Activated T-helper 17 cell treated with anti-CD3 and anti-CD28 coated beads, Interleukin-2, amount 50 U/mL, for 72 hours (primary cell): ENCODE results near the gene VPS16. TPM values are rescaled to one million over a fixed set of nuclear protein-coding genes. Genes with fewer than 3 reads are reported as not detected.

Experiments used
- ATAC-seq: fragments of 150-1000 bp; cut with Tn5 transposase; replicated peaks from 2 replicates; pipeline ENCODE4 v1.10.0; 2021; ENCODE audit warnings: mild to moderate bottlenecking, moderate library complexity
- H3K27ac Mint-ChIP-seq: one replicate; pipeline ENCODE4 v1.8.0; 2022; ENCODE audit warnings: mixed read lengths
- H3K27me3 Mint-ChIP-seq: one replicate; pipeline ENCODE4 v1.8.0; 2022; ENCODE audit warnings: mixed read lengths
- H3K36me3 Mint-ChIP-seq: one replicate; pipeline ENCODE4 v1.8.0; 2022; ENCODE audit warnings: low read depth, mild to moderate bottlenecking, mixed read lengths
- H3K4me1 Mint-ChIP-seq: one replicate; pipeline ENCODE4 v1.8.0; 2022; ENCODE audit warnings: mixed read lengths
- H3K4me3 Mint-ChIP-seq: one replicate; pipeline ENCODE4 v1.8.0; 2022; ENCODE audit warnings: mild to moderate bottlenecking, mixed read lengths
- H3K9me3 Mint-ChIP-seq: one replicate; pipeline ENCODE4 v1.8.0; 2022; ENCODE audit warnings: mixed read lengths
- total RNA-seq, 2 donors: library from RNA; stranded (reverse); gene quantifications; one replicate each; pipeline ENCODE4 v1.2.3, GENCODE V29; 2022

Gene VPS16
- 10 to 100 TPM; 37.2 to 45.4 TPM for total RNA-seq

- H3K27me3 Mint-ChIP-seq, result no peaks in the 10 kb centered on the region
- peaks cover 4% of the 10 kb centered on the region for H3K9me3 Mint-ChIP-seq
- H3K4me1 Mint-ChIP-seq, result peaks cover 29% of the 10 kb centered on the region
- peak within 1 kb of the TSS; percentile 92 for H3K4me3 Mint-ChIP-seq
- H3K36me3 Mint-ChIP-seq, result peaks cover 7% of the 10 kb centered on the region
- H3K27ac Mint-ChIP-seq, result peak within 1 kb of the TSS; percentile 94
- ATAC-seq, result peak; percentile 98
Measured at GRCh38 chr20:2840138-2840966, at the start of gene VPS16, which contains the start of gene PCED1A. Gene VPS16, plus strand, starts transcription at chr20:2840745. Its CDS starts 30 bp downstream, at chr20:2840775. Gene PCED1A, minus strand, starts transcription at chr20:2840655. Its CDS starts 743 bp downstream, at chr20:2839912.

DNA sequence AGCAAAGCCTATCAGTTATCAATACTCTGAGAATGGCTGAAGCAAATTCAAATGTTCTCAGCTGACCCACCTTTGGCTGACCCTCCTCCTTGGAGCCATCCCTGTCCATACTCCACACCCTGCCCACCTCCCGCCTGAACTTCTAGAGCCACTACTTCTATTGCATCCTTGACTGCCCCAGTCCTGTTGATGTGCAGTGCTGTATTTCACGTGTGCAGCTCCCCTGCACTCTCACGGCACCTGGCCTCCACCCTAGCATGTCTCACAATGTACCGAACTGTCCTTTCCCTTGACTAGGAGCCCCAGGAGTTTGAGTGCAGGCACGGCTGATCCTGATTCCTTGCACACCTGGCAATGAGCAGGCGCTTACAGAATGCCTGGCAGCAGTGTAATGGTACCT, 47.1 kb upstream of the VPS16 start:
- ATAC-seq, result no peak
- Mint-ChIP-seq H3K4me3 (no peak overlapping the region), H3K27ac (no peak overlapping the region), H3K36me3 (no peaks in the 10 kb centered on the region), H3K9me3 (no peaks in the 10 kb centered on the region), H3K4me1 (no peaks in the 10 kb centered on the region), H3K27me3 (peaks cover 39% of the 10 kb centered on the region)

- Mint-ChIP-seq H3K27me3 (peaks cover 38% of the 10 kb centered on the region), H3K4me3 (no peak overlapping the region), H3K36me3 (no peaks in the 10 kb centered on the region), H3K27ac (no peak overlapping the region), H3K9me3 (no peaks in the 10 kb centered on the region), H3K4me1 (peaks cover 4% of the 10 kb centered on the region)
- no peak for ATAC-seq
Measured at GRCh38 chr20:2794202-2794748, 46.3 kb upstream of the VPS16 start.

GRCh38 chr20:2794866-2795447, 45.6 kb upstream of the VPS16 start:
- Mint-ChIP-seq H3K27me3 (peaks cover 44% of the 10 kb centered on the region), H3K27ac (no peak overlapping the region), H3K4me3 (no peak overlapping the region)

DNA sequence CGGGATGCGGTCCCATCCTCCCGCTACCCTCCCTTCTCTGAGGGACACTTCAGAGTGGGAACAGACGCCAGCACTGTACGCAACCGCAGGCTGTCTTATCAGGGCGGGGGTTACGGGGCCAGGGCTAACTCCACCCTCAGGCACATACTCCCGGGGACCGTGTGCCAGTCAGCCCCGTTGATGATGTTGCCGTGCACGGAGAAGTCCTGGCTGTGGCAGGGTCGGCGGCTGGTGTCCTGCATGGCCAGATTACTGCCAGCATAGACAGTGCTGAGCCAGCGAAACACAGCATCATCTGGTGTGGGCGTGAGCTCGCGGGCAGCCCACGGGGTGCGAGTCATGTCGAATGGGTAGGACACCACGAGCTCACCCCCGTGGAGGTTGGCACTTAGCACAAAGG, 45.1 kb upstream of the VPS16 start:
- Mint-ChIP-seq H3K9me3 (no peaks in the 10 kb centered on the region), H3K4me1 (peaks cover 13% of the 10 kb centered on the region), H3K4me3 (no peak overlapping the region), H3K27ac (no peak overlapping the region), H3K27me3 (peaks cover 42% of the 10 kb centered on the region), H3K36me3 (no peaks in the 10 kb centered on the region)
- no peak for ATAC-seq

More at GRCh38 chr20:2794866-2795447, 45.6 kb upstream of the VPS16 start:
- no peak for ATAC-seq
- H3K4me1 Mint-ChIP-seq, result peaks cover 11% of the 10 kb centered on the region
- H3K9me3 Mint-ChIP-seq, result no peaks in the 10 kb centered on the region
- no peaks in the 10 kb centered on the region for H3K36me3 Mint-ChIP-seq

- Mint-ChIP-seq H3K27ac (no peak overlapping the region), H3K4me1 (peaks cover 19% of the 10 kb centered on the region), H3K36me3 (no peaks in the 10 kb centered on the region), H3K9me3 (no peaks in the 10 kb centered on the region), H3K27me3 (peaks cover 44% of the 10 kb centered on the region), H3K4me3 (no peak overlapping the region)
- ATAC-seq, result no peak
Measured at GRCh38 chr20:2796011-2796660, 44.4 kb upstream of the VPS16 start.

GRCh38 chr20:2797136-2797983, 43.2 kb upstream of the VPS16 start:
- ATAC-seq, result no peak
- Mint-ChIP-seq H3K36me3 (no peaks in the 10 kb centered on the region), H3K27ac (no peak overlapping the region), H3K4me1 (peaks cover 21% of the 10 kb centered on the region), H3K9me3 (no peaks in the 10 kb centered on the region), H3K27me3 (peaks cover 46% of the 10 kb centered on the region), H3K4me3 (no peak overlapping the region)

GRCh38 chr20:2798095-2798805, 42.3 kb upstream of the VPS16 start:
- H3K9me3 Mint-ChIP-seq, result no peaks in the 10 kb centered on the region
- peaks cover 48% of the 10 kb centered on the region for H3K27me3 Mint-ChIP-seq
- no peak overlapping the region for H3K27ac Mint-ChIP-seq
- H3K36me3 Mint-ChIP-seq, result no peaks in the 10 kb centered on the region
- peaks cover 21% of the 10 kb centered on the region for H3K4me1 Mint-ChIP-seq
- no peak overlapping the region for H3K4me3 Mint-ChIP-seq
- no peak for ATAC-seq

- Mint-ChIP-seq H3K4me3 (peak overlapping the region; percentile 85), H3K27me3 (peaks cover 46% of the 10 kb centered on the region), H3K36me3 (no peaks in the 10 kb centered on the region), H3K4me1 (peaks cover 21% of the 10 kb centered on the region), H3K27ac (no peak overlapping the region), H3K9me3 (no peaks in the 10 kb centered on the region)
- ATAC-seq, result no peak
Measured at GRCh38 chr20:2798814-2799213, 41.7 kb upstream of the VPS16 start.

GRCh38 chr20:2799271-2799670, 41.3 kb upstream of the VPS16 start:
- H3K4me3 Mint-ChIP-seq, result peak overlapping the region; percentile 85
- H3K9me3 Mint-ChIP-seq, result no peaks in the 10 kb centered on the region
- H3K4me1 Mint-ChIP-seq, result peaks cover 21% of the 10 kb centered on the region
- H3K36me3 Mint-ChIP-seq, result no peaks in the 10 kb centered on the region
- ATAC-seq, result no peak
- H3K27ac Mint-ChIP-seq, result peak overlapping the region; percentile 35
- H3K27me3 Mint-ChIP-seq, result peaks cover 51% of the 10 kb centered on the region

GRCh38 chr20:2799688-2800520, 40.6 kb upstream of the VPS16 start:
- ATAC-seq, result peak; percentile 32
- Mint-ChIP-seq H3K4me1 (peaks cover 21% of the 10 kb centered on the region), H3K9me3 (no peaks in the 10 kb centered on the region), H3K36me3 (no peaks in the 10 kb centered on the region), H3K27me3 (peaks cover 51% of the 10 kb centered on the region), H3K27ac (peak overlapping the region; percentile 35), H3K4me3 (peak overlapping the region; percentile 85)

- no peaks in the 10 kb centered on the region for H3K36me3 Mint-ChIP-seq
- H3K9me3 Mint-ChIP-seq, result no peaks in the 10 kb centered on the region
- peaks cover 51% of the 10 kb centered on the region for H3K27me3 Mint-ChIP-seq
- peaks cover 21% of the 10 kb centered on the region for H3K4me1 Mint-ChIP-seq
- ATAC-seq, result peak; percentile 58
- peak within 1 kb of the TSS; percentile 35 for H3K27ac Mint-ChIP-seq
- peak within 1 kb of the TSS; percentile 85 for H3K4me3 Mint-ChIP-seq
Measured at GRCh38 chr20:2800521-2801285, 39.8 kb upstream of the VPS16 start, which contains the start of gene CPXM1. Gene CPXM1, minus strand, starts transcription at chr20:2800627. Its CDS starts 55 bp downstream, at chr20:2800572.
